ENCODE measurements around the gene TBC1D9.

DNA sequence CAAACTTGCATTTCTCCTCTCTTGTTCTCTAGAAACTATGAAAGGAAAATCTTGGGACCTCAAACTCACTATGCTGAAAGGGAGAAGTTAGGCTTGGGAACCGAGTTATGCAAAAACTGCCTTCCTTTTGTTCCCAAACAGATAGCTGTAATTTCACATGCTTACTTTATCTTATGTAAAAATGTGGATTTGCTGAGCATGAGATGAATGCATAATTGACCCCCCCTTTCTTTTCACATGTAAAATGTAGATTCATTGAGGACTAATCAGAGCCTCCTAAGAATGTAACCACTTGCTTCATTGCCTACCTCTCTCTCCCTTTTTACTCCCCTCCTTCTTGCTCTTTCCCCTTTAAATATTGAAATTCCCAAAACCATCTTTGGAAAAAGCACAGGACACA is 18.0 kb downstream of the TBC1D9 start:
- TF ChIP-seq CTCF (IDR thresholded peaks at IDR 0.05; ENCODE audit: low read depth, low read length) (no peak), EZH2phosphoT487 (IDR thresholded peaks at IDR 0.05; ENCODE audit: low read depth) (no peak)

Data from OCI-LY3 (cell line).